ENCODE data around the gene TMEM94. TPM values are rescaled to one million over a fixed set of nuclear protein-coding genes. Genes with fewer than 3 reads are reported as not detected.

TMEM94 gene
- total and polyA plus RNA-seq, 2 of the 13 experiments (the other 11 are each of a cell fraction or from before 2014, with no cell fraction given): 32.6 to 134 TPM

- TF ChIP-seq, protein P1, sequence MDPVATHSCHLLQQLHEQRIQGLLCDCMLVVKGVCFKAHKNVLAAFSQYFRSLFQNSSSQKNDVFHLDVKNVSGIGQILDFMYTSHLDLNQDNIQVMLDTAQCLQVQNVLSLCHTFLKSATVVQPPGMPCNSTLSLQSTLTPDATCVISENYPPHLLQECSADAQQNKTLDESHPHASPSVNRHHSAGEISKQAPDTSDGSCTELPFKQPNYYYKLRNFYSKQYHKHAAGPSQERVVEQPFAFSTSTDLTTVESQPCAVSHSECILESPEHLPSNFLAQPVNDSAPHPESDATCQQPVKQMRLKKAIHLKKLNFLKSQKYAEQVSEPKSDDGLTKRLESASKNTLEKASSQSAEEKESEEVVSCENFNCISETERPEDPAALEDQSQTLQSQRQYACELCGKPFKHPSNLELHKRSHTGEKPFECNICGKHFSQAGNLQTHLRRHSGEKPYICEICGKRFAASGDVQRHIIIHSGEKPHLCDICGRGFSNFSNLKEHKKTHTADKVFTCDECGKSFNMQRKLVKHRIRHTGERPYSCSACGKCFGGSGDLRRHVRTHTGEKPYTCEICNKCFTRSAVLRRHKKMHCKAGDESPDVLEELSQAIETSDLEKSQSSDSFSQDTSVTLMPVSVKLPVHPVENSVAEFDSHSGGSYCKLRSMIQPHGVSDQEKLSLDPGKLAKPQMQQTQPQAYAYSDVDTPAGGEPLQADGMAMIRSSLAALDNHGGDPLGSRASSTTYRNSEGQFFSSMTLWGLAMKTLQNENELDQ (CRISPR knock-in tag; IDR thresholded peaks at IDR 0.05; ENCODE audit: borderline replicate concordance): no peak
- TF ChIP-seq ZZZ3 (CRISPR knock-in tag; IDR thresholded peaks at IDR 0.05; ENCODE audit: borderline replicate concordance) (no peak), ZBTB1 (CRISPR knock-in tag; IDR thresholded peaks at IDR 0.05; ENCODE audit: borderline replicate concordance) (no peak), ZNF142 (CRISPR knock-in tag; IDR thresholded peaks at IDR 0.05) (0 out of 2 replicates have a peak, but pooled peaks have one; percentile 31), CBFB (CRISPR knock-in tag; IDR thresholded peaks at IDR 0.05) (no peak), ZNF383 (CRISPR knock-in tag; IDR thresholded peaks at IDR 0.05; ENCODE audit: borderline replicate concordance) (no peak), NR2C2 (CRISPR knock-in tag; IDR thresholded peaks at IDR 0.05; ENCODE audit: borderline replicate concordance) (0 out of 2 replicates have a peak, but pooled peaks have one; percentile 26), MAFF (IDR thresholded peaks at IDR 0.05; ENCODE audit: low read depth, low read length) (no peak), ZNF746 (CRISPR knock-in tag; IDR thresholded peaks at IDR 0.05) (no peak), ZSCAN12 (CRISPR knock-in tag; IDR thresholded peaks at IDR 0.05) (peak; percentile 75; the same call in 1 of the 2 replicates), ESRRA (CRISPR knock-in tag; IDR thresholded peaks at IDR 0.05; ENCODE audit: low read depth) (no peak), FOSL2 (CRISPR knock-in tag; IDR thresholded peaks at IDR 0.05) (peak; percentile 42), ZNF232 (CRISPR knock-in tag; IDR thresholded peaks at IDR 0.05; ENCODE audit: borderline replicate concordance) (no peak), RBAK (CRISPR knock-in tag; IDR thresholded peaks at IDR 0.05) (no peak), ZNF343 (CRISPR knock-in tag; IDR thresholded peaks at IDR 0.05) (no peak), TBX3 (IDR thresholded peaks at IDR 0.05; ENCODE audit: borderline replicate concordance) (no peak), ZNF513 (CRISPR knock-in tag; conservative IDR thresholded peaks at IDR 0.05) (no peak), ZC3H4 (CRISPR knock-in tag; IDR thresholded peaks at IDR 0.05; ENCODE audit: borderline replicate concordance) (no peak)
- TF ChIP-seq, protein P2, sequence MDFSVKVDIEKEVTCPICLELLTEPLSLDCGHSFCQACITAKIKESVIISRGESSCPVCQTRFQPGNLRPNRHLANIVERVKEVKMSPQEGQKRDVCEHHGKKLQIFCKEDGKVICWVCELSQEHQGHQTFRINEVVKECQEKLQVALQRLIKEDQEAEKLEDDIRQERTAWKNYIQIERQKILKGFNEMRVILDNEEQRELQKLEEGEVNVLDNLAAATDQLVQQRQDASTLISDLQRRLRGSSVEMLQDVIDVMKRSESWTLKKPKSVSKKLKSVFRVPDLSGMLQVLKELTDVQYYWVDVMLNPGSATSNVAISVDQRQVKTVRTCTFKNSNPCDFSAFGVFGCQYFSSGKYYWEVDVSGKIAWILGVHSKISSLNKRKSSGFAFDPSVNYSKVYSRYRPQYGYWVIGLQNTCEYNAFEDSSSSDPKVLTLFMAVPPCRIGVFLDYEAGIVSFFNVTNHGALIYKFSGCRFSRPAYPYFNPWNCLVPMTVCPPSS (IDR thresholded peaks at IDR 0.05): no peak
Measured at GRCh38 chr17:75459590-75460267, 3.3 kb downstream of the TMEM94 start (continued).

All from HepG2 (cell line).